ENCODE measurements around the gene SLK. TPM values are rescaled to one million over a fixed set of nuclear protein-coding genes. Genes with fewer than 3 reads are reported as not detected.

The SLK gene
- total and polyA plus RNA-seq, 2 of the 13 experiments (the other 11 are each of a cell fraction or from before 2014, with no cell fraction given): 3.4 to 22.8 TPM

GRCh38 chr10:104036518-104037260 is 69.7 kb downstream of the SLK start:
- ChIA-PET POLR2A (no interaction called here), CTCF (ENCODE audit: low intra/inter-chr PET ratio, low total read pairs) (no interaction called here)
- H3K4me1 ChIP-seq (ENCODE audit: insufficient read depth, low read length): no peaks in the 10 kb centered on the region; the same call in 1 of the 2 replicates
- no peak overlapping the region for H3K4me2 ChIP-seq (ENCODE audit: low read depth, low read length)
- no peak overlapping the region for H3K4me3 ChIP-seq (replicated peaks in 1 of 3; ENCODE audit: insufficient read depth in 1 of 3, low read depth in 2 of 3, low read length in 3 of 3)
- TF ChIP-seq ZNF646 (CRISPR knock-in tag; IDR thresholded peaks at IDR 0.05) (no peak), ZNF574 (CRISPR knock-in tag; IDR thresholded peaks at IDR 0.05) (no peak), MAFF (IDR thresholded peaks at IDR 0.05; ENCODE audit: low read depth, low read length) (peak; percentile 96), MAFK (conservative IDR thresholded peaks at IDR 0.05 in 1 of 2, IDR thresholded peaks at IDR 0.05 in 1 of 2; ENCODE audit: low read length in 2 of 2) (peak; percentile 96 to 97), ZFP82 (CRISPR knock-in tag; IDR thresholded peaks at IDR 0.05; ENCODE audit: borderline replicate concordance) (no peak), ZNF780A (CRISPR knock-in tag; IDR thresholded peaks at IDR 0.05) (no peak), ZNF605 (CRISPR knock-in tag; IDR thresholded peaks at IDR 0.05) (no peak), RCOR2 (CRISPR knock-in tag; IDR thresholded peaks at IDR 0.05) (no peak), IKZF4 (CRISPR knock-in tag; IDR thresholded peaks at IDR 0.05; ENCODE audit: borderline replicate concordance, low read depth, not compliant biosample characterization) (no peak), MAFG (CRISPR knock-in tag; IDR thresholded peaks at IDR 0.05) (0 out of 2 replicates have a peak, but pooled peaks have one; percentile 33)
- no peak overlapping the region for H3K9ac ChIP-seq (ENCODE audit: insufficient read depth, low read depth, low read length)
- FAIRE-seq (no peak), ATAC-seq (no peak), DNase-seq (ENCODE audit: low spot score) (no peak)
- H2AFZ ChIP-seq (ENCODE audit: low read length): no peak overlapping the region
- no peaks in the 10 kb centered on the region; a peak in 1 of 5 replicates for H3K36me3 ChIP-seq (replicated peaks in 1 of 2; ENCODE audit: control insufficient read depth in 1 of 2, insufficient read depth in 2 of 2, low read length in 2 of 2)
- in situ Hi-C loops (cut with HindIII; ENCODE audit: extremely low pct_ligation_motif_present, low pct_unique_long_range_greater_than_20kb): no loop called here
- no peaks in the 10 kb centered on the region for H3K79me2 ChIP-seq (ENCODE audit: insufficient read depth, low read length)
- peaks cover 0 to 11% of the 10 kb centered on the region in 2 experiments; a peak in 3 of 5 replicates for H3K27me3 ChIP-seq (ENCODE audit: control insufficient read depth in 1 of 2, insufficient read depth in 2 of 2, low read length in 2 of 2)
- no TSS peak for BruUV-seq (replicated peaks)
- no peaks in the 10 kb centered on the region for H3K9me3 ChIP-seq (ENCODE audit: low read length)
- 35% methylated on average over 13 of the region's 21 CpGs for WGBS (ENCODE audit: low lambda C conversion rate)
- intact Hi-C loops (cut with micrococcal nuclease; ENCODE audit: unreplicated experiment): no loop called here
- H3K27ac ChIP-seq (ENCODE audit: extremely low read length, insufficient read depth, low read length): no peak overlapping the region
- no peaks in the 10 kb centered on the region for H4K20me1 ChIP-seq (ENCODE audit: insufficient read depth, low read length)

All from HepG2 (cell line).